Neural progenitor cell (in vitro differentiated cells): ENCODE results near the gene OR5M8. TPM values are rescaled to one million over a fixed set of nuclear protein-coding genes. Genes with fewer than 3 reads are reported as not detected.

Source experiments
- DNase-seq: peaks from one replicate; pipeline ENCODE4 v3.0.0-alpha.2; 2016; ENCODE audit warnings: low spot score
- H2AFZ ChIP-seq: fragments of 200-600 bp; sonication (generic); replicated peaks from 2 replicates; pipeline ENCODE4 v1.6.1; 2016; ENCODE audit warnings: antibody characterized with exemption
- H3F3A ChIP-seq: fragments of 200-600 bp; sonication (generic); 2 replicates; pipeline ENCODE4 v1.6.1; 2016; ENCODE audit warnings: antibody characterized with exemption, low read depth
- H3K27ac ChIP-seq: fragments of 200-600 bp; sonication (generic); 2 replicates; pipeline ENCODE4 v1.5.1; 2016; ENCODE audit warnings: mild to moderate bottlenecking
- H3K27me3 ChIP-seq: fragments of 200-600 bp; sonication (generic); 2 replicates; pipeline ENCODE4 v1.6.1; 2016; ENCODE audit warnings: mild to moderate bottlenecking, moderate library complexity
- H3K36me3 ChIP-seq: fragments of 200-600 bp; sonication (generic); 2 replicates; pipeline ENCODE4 v1.5.1; 2016
- H3K4me1 ChIP-seq: fragments of 200-600 bp; sonication (generic); 2 replicates; pipeline ENCODE4 v1.6.1; 2016; ENCODE audit warnings: mixed run types
- H3K4me2 ChIP-seq: fragments of 200-600 bp; sonication (generic); 2 replicates; pipeline ENCODE4 v1.6.1; 2016
- H3K4me3 ChIP-seq: fragments of 200-600 bp; sonication (generic); 2 replicates; pipeline ENCODE4 v1.5.1; 2016
- H3K79me2 ChIP-seq: fragments of 200-600 bp; sonication (generic); 2 replicates; pipeline ENCODE4 v1.6.1; 2016; ENCODE audit warnings: low read depth
- H3K9ac ChIP-seq: fragments of 200-600 bp; sonication (generic); 2 replicates; pipeline ENCODE4 v1.6.1; 2016
- H3K9me3 ChIP-seq: fragments of 200-600 bp; sonication (generic); 2 replicates; pipeline ENCODE4 v1.5.1; 2016; ENCODE audit warnings: low read depth
- H4K20me1 ChIP-seq: fragments of 200-600 bp; sonication (generic); 2 replicates; pipeline ENCODE4 v1.6.1; 2016; ENCODE audit warnings: low read depth
- H3K27ac Mint-ChIP-seq: 3 replicates; pipeline ENCODE4 v1.8.0; 2021; ENCODE audit warnings: mixed read lengths
- H3K27me3 Mint-ChIP-seq: 2 replicates; pipeline ENCODE4 v1.8.0; 2022; ENCODE audit warnings: low read depth, mild to moderate bottlenecking, inconsistent platforms, moderate library complexity, mixed read lengths; ENCODE audit not compliant: insufficient read depth
- H3K36me3 Mint-ChIP-seq: 3 replicates; pipeline ENCODE4 v1.8.0; 2021; ENCODE audit warnings: mixed read lengths
- H3K4me1 Mint-ChIP-seq: 3 replicates; pipeline ENCODE4 v1.8.0; 2021; ENCODE audit warnings: mixed read lengths
- H3K4me3 Mint-ChIP-seq: 3 replicates; pipeline ENCODE4 v1.8.0; 2021; ENCODE audit warnings: mild to moderate bottlenecking, moderate library complexity, mixed read lengths
- H3K9me3 Mint-ChIP-seq: 3 replicates; pipeline ENCODE4 v1.8.0; 2020; ENCODE audit warnings: mixed read lengths
- CTCF ChIP-seq: fragments of 200-600 bp; sonication (generic); IDR thresholded peaks from 2 replicates; pipeline ENCODE4 v1.5.1; 2017; ENCODE audit warnings: antibody characterized with exemption, mild to moderate bottlenecking
- EZH2 ChIP-seq: fragments of 200-600 bp; sonication (generic); IDR thresholded peaks from 2 replicates; pipeline ENCODE4 v1.6.1; 2017; ENCODE audit warnings: antibody characterized with exemption, mild to moderate bottlenecking, moderate library complexity
- EZH2phosphoT487 ChIP-seq: fragments of 200-600 bp; sonication (generic); IDR thresholded peaks from 2 replicates; pipeline ENCODE4 v1.6.1; 2017; ENCODE audit warnings: antibody characterized with exemption
- total RNA-seq: library from RNA; depleted of rRNA; stranded (reverse); fragments of >200 nt; gene quantifications from 2 replicates; pipeline ENCODE4 v1.2.3, GENCODE V29; 2015; ENCODE audit warnings: low replicate concordance

OR5M8 gene
- not detected in 2 replicates for total RNA-seq

GRCh38 chr11:56491270-56491669 lies at the start of gene OR5M8:
Gene OR5M8 (minus strand): TSS chr11:56491370. CDS start chr11:56491370, 0 bp downstream.
- Histone ChIP-seq H3K4me1 (no peaks in the 10 kb centered on the region), H3K9ac (no peak within 1 kb of the TSS), H3K9me3 (peaks cover 4% of the 10 kb centered on the region), H3K27me3 (no peaks in the 10 kb centered on the region), H4K20me1 (no peaks in the 10 kb centered on the region), H3K27ac (no peak within 1 kb of the TSS), H3F3A (no peaks in the 10 kb centered on the region), H3K4me3 (no peak within 1 kb of the TSS), H3K4me2 (no peak within 1 kb of the TSS), H3K79me2 (no peaks in the 10 kb centered on the region), H2AFZ (no peak within 1 kb of the TSS), H3K36me3 (no peaks in the 10 kb centered on the region)
- Mint-ChIP-seq H3K27ac (no peak within 1 kb of the TSS), H3K4me3 (no peak within 1 kb of the TSS), H3K36me3 (no peaks in the 10 kb centered on the region), H3K4me1 (no peaks in the 10 kb centered on the region), H3K27me3 (peaks cover 2% of the 10 kb centered on the region), H3K9me3 (peaks cover 2% of the 10 kb centered on the region)
- DNase-seq, result no peak
- TF ChIP-seq EZH2 (no peak), EZH2phosphoT487 (no peak), CTCF (no peak)

GRCh38 chr11:56533054-56533740 lies 42.0 kb upstream of the OR5M8 start:
- H3K4me3 ChIP-seq, result no peak overlapping the region
- H3K4me3 Mint-ChIP-seq, result no peak overlapping the region

GRCh38 chr11:56531856-56532255 lies 40.7 kb upstream of the OR5M8 start:
- H3K4me3 ChIP-seq, result no peak overlapping the region
- no peaks in the 10 kb centered on the region for H3K27me3 ChIP-seq
- H4K20me1 ChIP-seq, result no peaks in the 10 kb centered on the region
- Mint-ChIP-seq H3K4me1 (no peaks in the 10 kb centered on the region), H3K27me3 (no peaks in the 10 kb centered on the region), H3K27ac (no peak overlapping the region), H3K36me3 (no peaks in the 10 kb centered on the region), H3K9me3 (no peaks in the 10 kb centered on the region), H3K4me3 (no peak overlapping the region)
- DNase-seq, result no peak
- H2AFZ ChIP-seq, result no peak overlapping the region
- no peaks in the 10 kb centered on the region for H3F3A ChIP-seq
- H3K4me1 ChIP-seq, result no peaks in the 10 kb centered on the region
- H3K79me2 ChIP-seq, result no peaks in the 10 kb centered on the region
- H3K9me3 ChIP-seq, result no peaks in the 10 kb centered on the region
- H3K4me2 ChIP-seq, result no peak overlapping the region
- TF ChIP-seq EZH2phosphoT487 (no peak), EZH2 (no peak), CTCF (no peak)
- no peak overlapping the region for H3K9ac ChIP-seq
- H3K36me3 ChIP-seq, result no peaks in the 10 kb centered on the region
- H3K27ac ChIP-seq, result no peak overlapping the region

More at GRCh38 chr11:56533054-56533740, 42.0 kb upstream of the OR5M8 start:
- H2AFZ ChIP-seq, result no peak overlapping the region
- no peaks in the 10 kb centered on the region for H4K20me1 ChIP-seq
- Mint-ChIP-seq H3K27me3 (no peaks in the 10 kb centered on the region), H3K4me1 (no peaks in the 10 kb centered on the region), H3K36me3 (no peaks in the 10 kb centered on the region), H3K27ac (no peak overlapping the region), H3K9me3 (no peaks in the 10 kb centered on the region)
- H3K36me3 ChIP-seq, result no peaks in the 10 kb centered on the region
- no peaks in the 10 kb centered on the region for H3K27me3 ChIP-seq
- no peak for TF ChIP-seq CTCF
- TF ChIP-seq EZH2, result no peak
- TF ChIP-seq EZH2phosphoT487, result no peak
- H3K9me3 ChIP-seq, result no peaks in the 10 kb centered on the region
- no peaks in the 10 kb centered on the region for H3F3A ChIP-seq
- H3K27ac ChIP-seq, result no peak overlapping the region
- no peak for DNase-seq
- no peaks in the 10 kb centered on the region for H3K79me2 ChIP-seq
- no peak overlapping the region for H3K4me2 ChIP-seq
- no peaks in the 10 kb centered on the region for H3K4me1 ChIP-seq
- H3K9ac ChIP-seq, result no peak overlapping the region
